NOMO-1 treated with DMSO at 0.1 percent for 48 hours (cell line): ENCODE data around the gene ANXA2.
"Not testable (repeated sequence)": the region's sequence is repeated elsewhere in the genome, so short reads cannot be mapped to it uniquely, and the experiment has no call there.

ENCODE experiments used
- DNase-seq: peaks from one replicate; lab custom pipeline; 2025; ENCODE audit not compliant: unreplicated experiment; lab: John Stamatoyannopoulos, UW

The ANXA2 gene

GRCh38 chr15:60346653-60347052 lies 51.1 kb downstream of the ANXA2 start:
- no peak for DNase-seq

DNA sequence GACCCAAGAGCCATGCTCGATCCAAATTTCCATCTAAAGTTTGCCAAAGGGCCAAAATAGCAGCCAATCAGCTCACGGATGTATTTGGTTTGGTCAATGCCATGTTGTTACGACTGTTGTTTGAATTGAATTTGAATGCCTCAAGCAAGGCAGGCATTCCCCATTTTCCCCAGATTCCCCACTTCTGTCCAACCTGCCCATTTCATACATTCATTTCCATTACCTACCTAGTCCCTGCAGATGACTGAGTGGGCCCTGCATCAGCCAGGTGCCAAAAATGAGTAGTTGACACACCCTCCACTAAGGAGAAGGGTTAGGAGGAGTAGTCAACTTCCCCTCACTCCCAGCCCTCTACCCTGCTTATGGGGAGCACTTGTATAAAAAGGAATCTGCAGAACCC lies 51.7 kb downstream of the ANXA2 start:
- no peak for DNase-seq

DNA sequence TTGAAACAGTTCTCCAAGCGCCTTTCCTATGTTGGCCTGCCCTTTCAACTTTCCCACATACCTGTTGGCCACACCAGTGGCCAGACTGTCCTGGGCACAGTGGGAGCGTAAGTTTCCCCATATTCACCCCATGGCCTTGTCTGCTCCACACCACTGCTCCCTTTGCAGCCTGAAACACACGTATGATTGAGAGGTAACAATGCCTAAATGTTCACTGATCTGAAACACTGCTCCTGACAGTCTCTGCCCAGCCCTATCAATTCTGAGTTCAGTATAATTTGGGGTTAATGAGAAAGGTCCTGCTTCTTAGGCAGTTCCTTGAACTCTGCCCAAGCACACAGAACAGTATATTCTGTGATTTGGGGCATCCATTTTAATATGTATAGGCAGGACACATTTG lies 52.2 kb downstream of the ANXA2 start:
- no peak for DNase-seq

GRCh38 chr15:60344987-60345386 lies 52.8 kb downstream of the ANXA2 start:
- DNase-seq = no peak

DNA sequence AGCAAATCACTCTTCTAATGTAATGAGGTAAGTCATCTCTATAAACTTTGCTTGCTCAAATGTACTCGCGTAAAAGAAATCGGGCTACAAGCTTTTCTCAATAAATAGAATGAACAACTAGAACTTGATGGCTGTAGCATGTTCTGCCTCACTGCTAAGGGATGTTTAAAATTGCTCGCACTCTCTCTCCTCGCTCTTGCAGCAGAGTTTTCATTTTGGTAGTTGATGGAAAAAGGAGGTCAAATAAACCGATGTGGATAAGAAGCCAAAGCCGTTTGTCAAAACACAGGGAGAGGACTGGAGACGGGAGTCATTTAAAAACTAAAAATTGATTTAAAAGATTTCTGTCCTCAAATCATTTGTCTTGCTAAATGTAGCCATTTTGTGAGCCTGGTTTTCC lies 53.3 kb downstream of the ANXA2 start:
- no peak for DNase-seq

GRCh38 chr15:60343221-60343970 lies 54.4 kb downstream of the ANXA2 start:
- DNase-seq = no peak

- no peak for DNase-seq
Measured at GRCh38 chr15:60340207-60340921, 57.4 kb downstream of the ANXA2 start.

DNA sequence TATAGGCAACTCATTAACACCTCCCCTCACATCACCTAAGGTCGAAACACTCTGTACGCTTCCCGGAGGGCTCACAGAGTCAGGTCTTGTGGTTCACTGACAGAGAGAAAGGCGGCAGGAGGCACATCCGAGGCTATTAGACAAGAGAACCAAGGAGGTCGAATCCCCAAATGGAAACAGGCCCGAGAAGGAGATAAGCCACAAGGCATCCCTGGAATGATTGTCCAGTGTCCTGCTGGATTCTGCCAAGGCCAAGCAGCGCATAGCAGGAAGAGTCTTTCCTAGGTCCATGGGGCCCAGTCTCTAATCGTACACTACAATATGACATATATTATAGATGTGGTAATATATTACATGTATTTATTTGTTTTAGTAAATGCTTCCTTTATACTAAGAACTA lies 58.5 kb downstream of the ANXA2 start:
- DNase-seq = no peak

DNA sequence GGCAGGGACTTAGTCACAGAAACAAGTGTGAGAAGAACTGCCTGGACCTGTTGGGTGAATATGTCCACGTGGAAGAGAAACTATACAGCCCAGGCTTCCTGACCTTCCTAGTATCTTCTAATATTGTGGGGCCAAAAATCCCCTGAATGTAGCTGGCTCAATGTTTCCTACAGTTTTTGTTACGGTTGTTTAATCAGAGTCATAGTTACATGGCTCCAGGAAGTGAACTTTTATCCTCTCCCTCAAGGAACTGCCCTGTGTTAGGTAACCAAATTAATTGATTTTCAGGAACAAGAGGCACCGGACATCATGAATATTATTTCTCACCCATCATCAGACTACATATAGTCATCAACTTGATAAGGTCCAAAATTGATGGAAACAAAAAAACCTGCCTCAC lies 59.0 kb downstream of the ANXA2 start:
- no peak for DNase-seq

- no peak for DNase-seq
Measured at GRCh38 chr15:60337076-60337475, 60.7 kb downstream of the ANXA2 start.

DNA sequence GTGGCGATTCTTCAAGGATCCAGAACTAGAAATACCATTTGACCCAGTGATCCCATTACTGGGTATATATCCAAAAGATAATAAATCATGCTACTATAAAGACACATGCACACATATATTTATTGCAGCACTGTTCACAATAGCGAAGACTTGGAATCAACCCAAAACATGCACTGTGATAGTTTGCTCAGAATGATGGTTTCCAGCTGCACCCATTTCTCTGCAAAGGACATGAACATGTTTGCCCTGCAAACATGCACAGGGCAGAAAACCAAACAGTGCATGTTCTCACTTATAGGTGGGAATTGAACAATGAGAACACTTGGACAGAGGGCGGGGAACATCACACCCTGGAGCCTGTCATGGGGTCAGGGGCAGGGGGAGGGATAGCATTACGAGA lies 62.5 kb downstream of the ANXA2 start:
- not testable (repeated sequence) for DNase-seq

DNA sequence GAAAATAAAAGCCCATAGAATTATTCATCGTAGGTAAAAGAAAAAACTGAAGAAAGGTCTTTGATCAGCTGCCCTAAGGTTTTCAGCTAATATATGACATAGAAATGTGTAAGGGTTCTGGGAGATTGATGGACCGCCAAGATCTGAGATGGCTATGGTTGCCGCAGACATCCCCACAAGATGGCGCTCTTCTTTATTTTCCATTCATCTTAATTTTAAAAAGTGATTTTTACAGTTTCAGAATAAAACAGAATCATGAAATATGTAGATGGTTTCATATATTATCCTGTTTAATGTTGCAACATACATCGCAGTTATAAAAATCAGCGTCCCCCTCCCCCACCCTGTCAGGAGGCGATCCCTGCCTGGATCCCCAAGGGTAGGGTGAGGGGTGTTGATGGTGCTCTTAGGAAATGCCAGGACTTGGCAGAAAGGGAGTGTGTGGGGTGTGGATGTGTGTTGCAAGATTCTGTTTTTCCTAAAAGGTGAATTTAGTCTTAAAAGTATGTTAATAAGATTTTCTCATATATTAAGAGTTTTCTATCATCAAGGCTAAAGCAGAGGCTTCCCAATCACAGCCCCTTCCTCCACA lies 68.8 kb downstream of the ANXA2 start:
- peak; percentile 22 for DNase-seq

GRCh38 chr15:60326824-60327654 lies 70.7 kb downstream of the ANXA2 start:
- DNase-seq = peak; percentile 60

DNA sequence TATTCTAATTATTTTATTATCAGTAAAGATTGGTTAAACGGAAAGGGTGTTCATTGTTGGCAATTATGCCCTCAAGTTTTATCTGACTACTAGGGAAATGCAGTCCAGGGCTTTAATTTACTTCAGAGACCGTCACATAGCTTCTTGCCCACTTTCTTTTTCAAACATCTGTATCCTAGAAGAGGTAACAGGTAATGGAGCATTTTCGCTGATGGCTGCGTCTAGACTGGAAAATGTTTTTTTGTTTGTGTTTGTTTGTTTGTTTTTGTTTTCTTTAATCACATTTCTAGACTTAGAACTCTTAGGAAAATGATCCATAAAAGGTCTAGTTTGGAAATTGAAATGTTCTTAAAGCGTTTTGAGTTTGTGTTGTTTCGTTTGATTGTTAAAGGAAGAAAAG lies 71.4 kb downstream of the ANXA2 start:
- no peak for DNase-seq

GRCh38 chr15:60325905-60326304 lies 71.9 kb downstream of the ANXA2 start:
- no peak for DNase-seq

DNA sequence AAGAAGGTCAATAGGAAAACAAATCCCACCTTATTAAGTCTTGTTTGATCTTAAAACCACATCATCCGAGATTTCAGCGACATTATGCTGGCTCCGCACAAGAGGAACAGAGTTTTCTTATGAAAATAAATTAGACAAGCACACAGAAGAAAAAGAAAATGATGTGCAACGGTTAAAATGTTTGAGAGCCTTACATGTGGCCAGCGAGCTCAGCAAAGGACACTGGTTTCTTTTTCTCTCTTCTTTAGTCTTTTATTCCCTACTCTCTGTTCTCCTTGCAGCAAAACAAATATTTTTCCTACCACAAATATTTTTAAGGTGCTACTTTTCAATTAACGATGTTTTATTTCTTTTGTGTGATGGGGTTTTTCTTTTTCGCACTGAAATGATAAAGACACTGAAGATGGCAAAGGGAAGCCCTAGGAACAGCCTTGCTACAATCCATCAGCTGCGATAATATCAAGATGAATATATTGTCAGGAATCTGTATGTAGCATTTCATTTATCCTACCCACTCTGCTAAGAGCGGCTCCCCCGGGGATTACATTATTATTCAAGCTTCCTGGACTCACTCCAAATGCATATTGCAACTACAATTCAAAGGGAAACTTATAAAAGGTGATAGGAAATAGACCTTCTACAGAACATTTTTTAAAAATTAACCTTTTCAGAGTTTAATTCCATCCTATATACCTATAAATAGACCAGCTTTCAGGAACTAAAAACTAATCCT lies 72.9 kb downstream of the ANXA2 start:
- DNase-seq = no peak

DNA sequence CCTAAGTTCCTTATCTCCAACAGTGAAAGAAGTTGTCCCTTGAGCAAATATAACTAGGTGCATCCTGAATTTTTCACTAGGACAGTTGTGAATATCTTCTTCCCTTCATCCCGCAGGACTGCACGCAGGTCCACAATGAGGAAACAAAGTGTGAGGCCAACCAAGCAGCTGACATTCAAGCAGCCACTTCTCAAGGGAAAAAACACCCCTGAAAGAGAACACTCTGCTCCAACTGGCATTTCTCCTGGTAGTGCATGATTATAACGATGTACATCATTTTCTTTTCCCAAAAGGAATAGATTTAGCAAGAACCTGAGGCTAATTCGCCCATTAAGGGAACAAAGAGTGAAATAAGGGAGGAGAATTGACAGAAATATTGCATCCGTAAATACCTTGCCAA lies 74.5 kb downstream of the ANXA2 start:
- no peak for DNase-seq

- no peak for DNase-seq
Measured at GRCh38 chr15:60320365-60320764, 77.4 kb downstream of the ANXA2 start.

GRCh38 chr15:60318216-60318867 lies 79.4 kb downstream of the ANXA2 start:
- no peak for DNase-seq

GRCh38 chr15:60316961-60317360 lies 80.8 kb downstream of the ANXA2 start:
- no peak for DNase-seq
